ENCODE measurements around the gene LONP2.

LONP2 gene

GRCh38 chr16:48381201-48381600 is 137.1 kb downstream of the LONP2 start:
- Histone ChIP-seq H4K20me1 (ENCODE audit: insufficient read depth, low read length) (no peaks in the 10 kb centered on the region), H3K79me2 (ENCODE audit: insufficient read depth, low read length) (peaks cover 82% of the 10 kb centered on the region), H2AFZ (ENCODE audit: low read length) (no peak overlapping the region), H3K27ac (ENCODE audit: low read depth, low read length, poor library complexity, severe bottlenecking) (no peak overlapping the region), H3K4me3 (ENCODE audit: low read depth, low read length, poor library complexity, severe bottlenecking) (no peak overlapping the region), H3K9me3 (ENCODE audit: low read length) (no peaks in the 10 kb centered on the region), H3K4me1 (ENCODE audit: insufficient read depth, low read length, severe bottlenecking) (peaks cover 40% of the 10 kb centered on the region), H3F3A (ENCODE audit: insufficient read depth, low read length) (no peaks in the 10 kb centered on the region), H3K4me2 (ENCODE audit: low read length) (no peak overlapping the region), H3K27me3 (ENCODE audit: insufficient read depth, low read length) (no peaks in the 10 kb centered on the region), H3K36me3 (ENCODE audit: insufficient read depth, low read length) (no peaks in the 10 kb centered on the region), H3K9ac (ENCODE audit: low read length) (no peak overlapping the region), H3K9me2 (ENCODE audit: low read depth, low read length) (no peaks in the 10 kb centered on the region)
- TF ChIP-seq CTCF (IDR thresholded peaks at IDR 0.05; ENCODE audit: low read length) (no peak), EZH2 (IDR thresholded peaks at IDR 0.05; ENCODE audit: borderline replicate concordance, low read length) (no peak)

- H3K9me2 ChIP-seq (ENCODE audit: low read depth, low read length): no peaks in the 10 kb centered on the region
- no peak overlapping the region for H3K9ac ChIP-seq (ENCODE audit: low read length)
- H3K36me3 ChIP-seq (ENCODE audit: insufficient read depth, low read length): no peaks in the 10 kb centered on the region
- no peaks in the 10 kb centered on the region for H3K9me3 ChIP-seq (ENCODE audit: low read length)
- no peak overlapping the region for H3K4me2 ChIP-seq (ENCODE audit: low read length)
- H2AFZ ChIP-seq (ENCODE audit: low read length): no peak overlapping the region
- H3K79me2 ChIP-seq (ENCODE audit: insufficient read depth, low read length): peaks cover 73% of the 10 kb centered on the region
- no peak for TF ChIP-seq CTCF (IDR thresholded peaks at IDR 0.05; ENCODE audit: low read length)
- no peak for TF ChIP-seq EZH2 (IDR thresholded peaks at IDR 0.05; ENCODE audit: borderline replicate concordance, low read length)
- H3K27me3 ChIP-seq (ENCODE audit: insufficient read depth, low read length): no peaks in the 10 kb centered on the region
- H4K20me1 ChIP-seq (ENCODE audit: insufficient read depth, low read length): no peaks in the 10 kb centered on the region
- no peak overlapping the region for H3K4me3 ChIP-seq (ENCODE audit: low read depth, low read length, poor library complexity, severe bottlenecking)
- no peak overlapping the region for H3K27ac ChIP-seq (ENCODE audit: low read depth, low read length, poor library complexity, severe bottlenecking)
- no peaks in the 10 kb centered on the region for H3F3A ChIP-seq (ENCODE audit: insufficient read depth, low read length)
- peaks cover 40% of the 10 kb centered on the region for H3K4me1 ChIP-seq (ENCODE audit: insufficient read depth, low read length, severe bottlenecking)
Observed at GRCh38 chr16:48382131-48382530, 138.0 kb downstream of the LONP2 start.

GRCh38 chr16:48383009-48383876 is 139.1 kb downstream of the LONP2 start:
- Histone ChIP-seq H3K9ac (ENCODE audit: low read length) (peak overlapping the region; percentile 91), H3K4me3 (ENCODE audit: low read depth, low read length, poor library complexity, severe bottlenecking) (peak overlapping the region; percentile 72), H3K9me3 (ENCODE audit: low read length) (no peaks in the 10 kb centered on the region), H3K4me2 (ENCODE audit: low read length) (peak overlapping the region; percentile 91), H3K79me2 (ENCODE audit: insufficient read depth, low read length) (peaks cover 63% of the 10 kb centered on the region), H3K27me3 (ENCODE audit: insufficient read depth, low read length) (no peaks in the 10 kb centered on the region), H3K36me3 (ENCODE audit: insufficient read depth, low read length) (no peaks in the 10 kb centered on the region), H3K9me2 (ENCODE audit: low read depth, low read length) (no peaks in the 10 kb centered on the region), H3K27ac (ENCODE audit: low read depth, low read length, poor library complexity, severe bottlenecking) (no peak overlapping the region), H4K20me1 (ENCODE audit: insufficient read depth, low read length) (no peaks in the 10 kb centered on the region), H3F3A (ENCODE audit: insufficient read depth, low read length) (no peaks in the 10 kb centered on the region), H2AFZ (ENCODE audit: low read length) (no peak overlapping the region), H3K4me1 (ENCODE audit: insufficient read depth, low read length, severe bottlenecking) (peaks cover 40% of the 10 kb centered on the region)
- TF ChIP-seq CTCF (IDR thresholded peaks at IDR 0.05; ENCODE audit: low read length) (no peak), EZH2 (IDR thresholded peaks at IDR 0.05; ENCODE audit: borderline replicate concordance, low read length) (no peak)
